Measurements from ENCODE around the gene ENPP7. TPM values are rescaled to one million over a fixed set of nuclear protein-coding genes. Genes with fewer than 3 reads are reported as not detected.
A peak's percentile ranks its signal among the peaks of the same experiment; 100 is the strongest.

ENPP7 gene
- total RNA-seq = under 1 TPM in 5 of 8 experiments, not detected in 3; 0.11 to 0.73 (median 0.22) TPM

DNA sequence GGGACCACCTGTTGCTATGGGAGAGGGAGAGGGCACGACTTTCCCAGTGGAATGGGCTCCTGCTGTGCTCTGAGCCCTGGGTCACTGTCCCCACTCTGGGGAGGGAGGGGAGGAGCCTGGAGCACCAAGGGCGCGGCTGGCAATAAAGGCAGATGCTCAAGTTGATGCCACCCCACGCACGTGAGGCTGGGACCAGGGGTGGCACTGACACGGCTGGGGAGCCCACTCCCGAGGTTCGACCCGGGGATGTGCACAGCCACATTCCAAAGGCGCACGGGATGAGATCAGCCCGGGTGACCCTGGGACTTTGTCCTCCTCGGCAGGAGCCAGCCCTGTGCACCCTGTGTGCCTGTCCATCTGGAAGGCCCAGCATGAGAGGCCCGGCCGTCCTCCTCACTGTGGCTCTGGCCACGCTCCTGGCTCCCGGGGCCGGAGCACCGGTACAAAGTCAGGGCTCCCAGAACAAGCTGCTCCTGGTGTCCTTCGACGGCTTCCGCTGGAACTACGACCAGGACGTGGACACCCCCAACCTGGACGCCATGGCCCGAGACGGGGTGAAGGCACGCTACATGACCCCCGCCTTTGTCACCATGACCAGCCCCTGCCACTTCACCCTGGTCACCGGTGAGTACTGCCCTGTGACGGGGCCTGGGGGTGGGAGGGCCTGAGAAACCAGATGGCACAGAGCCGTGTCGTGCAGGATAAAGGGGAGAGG is at the start of gene ENPP7:
TSS of gene ENPP7 (plus strand) at position 175 of the 715 bp plus-strand sequence. CDS start at position 372, 197 bp downstream.
- peaks cover 11 to 15% of the 10 kb centered on the region in 2 donors for H3K4me1 ChIP-seq (replicated peaks in 1 of 2)
- in situ Hi-C loops (cut with MboI; ENCODE audit: low pct_unique_long_range_greater_than_20kb in 2 of 9, low sequenced_read_pairs in 9 of 9, unreplicated experiment in 9 of 9) = no loop called here
- 60 to 100% (median 72%) methylated on average over 1 to 6 of the region's 33 CpGs; no CpG with 5 or more reads in 7 of the 10 experiments for WGBS, 10 experiments
- peak in 3 of 8 experiments; percentile 2 to 11 (median 3) for ATAC-seq (replicated peaks in 6 of 8)
- H3K4me3 ChIP-seq = no peak within 1 kb of the TSS
- H3K27ac ChIP-seq = no peak within 1 kb of the TSS

GRCh38 chr17:79681101-79681621 is 49.6 kb upstream of the ENPP7 start:
- ATAC-seq (replicated peaks in 6 of 8) = peak in 1 of 8 experiments; percentile 37
- 0 to 86% (median 73%) methylated on average over 1 to 7 of the region's 14 CpGs; no CpG with 5 or more reads in 4 of the 10 experiments for WGBS, 10 experiments
- in situ Hi-C loops (cut with MboI; ENCODE audit: low pct_unique_long_range_greater_than_20kb in 2 of 9, low sequenced_read_pairs in 9 of 9, unreplicated experiment in 9 of 9) = no loop called here
- peaks cover 7 to 8% of the 10 kb centered on the region in 2 donors for H3K4me1 ChIP-seq (replicated peaks in 1 of 2)
- no peak overlapping the region for H3K27ac ChIP-seq
- H3K4me3 ChIP-seq = no peak overlapping the region

- ATAC-seq (replicated peaks in 6 of 8) = no peak
- H3K4me1 ChIP-seq (replicated peaks in 1 of 2) = peaks cover 7 to 8% of the 10 kb centered on the region in 2 donors
- in situ Hi-C loops (cut with MboI; ENCODE audit: low pct_unique_long_range_greater_than_20kb in 2 of 9, low sequenced_read_pairs in 9 of 9, unreplicated experiment in 9 of 9) = no loop called here
- no peak overlapping the region for H3K27ac ChIP-seq
- 6 to 90% (median 71%) methylated on average over 1 to 7 of the region's 9 CpGs for WGBS, 10 experiments
- no peak overlapping the region for H3K4me3 ChIP-seq
Measured at GRCh38 chr17:79681628-79682261, 49.0 kb upstream of the ENPP7 start.

GRCh38 chr17:79683365-79683764 is 47.4 kb upstream of the ENPP7 start:
- in situ Hi-C loops (cut with MboI; ENCODE audit: low pct_unique_long_range_greater_than_20kb in 2 of 9, low sequenced_read_pairs in 9 of 9, unreplicated experiment in 9 of 9) = no loop called here

DNA sequence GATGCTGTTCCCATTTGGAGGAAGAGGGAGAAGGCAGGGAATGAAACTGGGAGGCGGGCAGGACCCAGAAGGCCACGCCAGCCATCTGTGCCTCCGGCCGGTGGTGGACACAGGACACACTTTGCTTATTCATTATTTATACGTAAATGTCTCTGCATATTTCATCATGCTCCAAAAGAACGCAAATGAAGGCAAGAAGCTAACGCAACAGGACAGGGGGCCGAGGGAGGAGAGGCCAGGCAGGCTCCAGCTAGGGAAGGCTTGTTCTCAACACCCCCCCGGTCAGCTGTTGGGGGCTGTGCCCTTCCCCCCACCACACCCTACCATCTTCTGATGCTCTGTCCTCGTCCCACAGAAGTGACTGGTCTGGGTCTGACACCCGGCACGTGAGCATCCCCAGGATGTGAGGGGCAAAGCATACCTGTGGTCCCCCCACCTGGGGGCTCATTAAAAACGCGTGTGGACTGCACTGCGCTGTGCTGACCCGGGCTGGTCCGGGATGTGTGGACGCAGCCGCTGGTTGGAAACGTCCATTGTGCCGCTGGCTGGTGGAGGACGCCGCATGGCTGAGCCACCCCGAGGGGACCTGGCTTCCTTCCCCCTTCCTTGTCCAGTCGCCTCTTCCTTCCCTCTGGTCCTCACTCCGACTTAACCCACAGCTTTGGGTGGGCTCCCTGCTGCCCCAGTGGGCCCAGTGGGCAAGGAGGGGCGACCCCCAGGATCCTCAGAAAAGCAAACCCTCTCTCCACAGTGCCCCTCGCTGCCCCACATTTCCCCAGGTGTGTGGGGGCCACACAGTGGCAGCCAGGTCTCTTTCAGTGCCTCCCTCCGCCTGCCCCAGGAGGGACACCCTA is 46.4 kb upstream of the ENPP7 start:
- no peak overlapping the region for H3K27ac ChIP-seq
- in situ Hi-C loops (cut with MboI; ENCODE audit: low pct_unique_long_range_greater_than_20kb in 2 of 9, low sequenced_read_pairs in 9 of 9, unreplicated experiment in 9 of 9) = no loop called here
- WGBS, 10 experiments = 11 to 90% (median 73%) methylated on average over 1 to 11 of the region's 29 CpGs
- ATAC-seq (replicated peaks in 6 of 8) = peak; percentile 26 to 78 (median 63)
- peaks cover 4 to 8% of the 10 kb centered on the region in 2 donors for H3K4me1 ChIP-seq (replicated peaks in 1 of 2)
- H3K4me3 ChIP-seq = no peak overlapping the region

More at GRCh38 chr17:79683365-79683764, 47.4 kb upstream of the ENPP7 start:
- no peak for ATAC-seq (replicated peaks in 6 of 8)
- no peak overlapping the region for H3K27ac ChIP-seq
- no peak overlapping the region for H3K4me3 ChIP-seq
- peaks cover 7 to 8% of the 10 kb centered on the region in 2 donors for H3K4me1 ChIP-seq (replicated peaks in 1 of 2)
- WGBS, 10 experiments = 68 to 93% (median 88%) methylated on average over 5 to 10 of the region's 12 CpGs; no CpG with 5 or more reads in 1 of the 10 experiments

DNA sequence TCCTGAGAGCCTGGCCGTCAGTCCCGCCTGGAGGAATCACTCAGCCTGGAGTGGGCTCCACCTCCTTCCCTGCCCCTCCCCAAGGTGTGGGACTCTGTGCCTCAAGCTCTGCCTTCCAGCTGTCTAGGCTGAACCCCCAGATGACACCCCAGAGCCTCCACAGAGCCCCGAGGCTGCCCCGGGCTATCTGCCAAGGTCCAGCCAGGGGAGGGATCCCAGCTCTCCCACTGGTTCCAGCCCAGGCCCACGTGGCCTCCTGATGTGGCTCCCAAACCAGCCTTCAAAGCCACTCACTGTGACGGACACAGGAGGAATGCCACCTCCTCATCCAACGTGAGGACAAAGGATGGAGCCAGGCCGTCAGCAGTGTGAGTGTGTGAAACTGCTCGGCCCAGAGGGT is 45.6 kb upstream of the ENPP7 start:
- in situ Hi-C loops (cut with MboI; ENCODE audit: low pct_unique_long_range_greater_than_20kb in 2 of 9, low sequenced_read_pairs in 9 of 9, unreplicated experiment in 9 of 9) = no loop called here
- Histone ChIP-seq H3K27ac (no peak overlapping the region), H3K4me3 (no peak overlapping the region), H3K4me1 (replicated peaks in 1 of 2) (peaks cover 4 to 8% of the 10 kb centered on the region in 2 donors)
- 0 to 80% (median 54%) methylated on average over 1 to 5 of the region's 9 CpGs; no CpG with 5 or more reads in 4 of the 10 experiments for WGBS, 10 experiments
- ATAC-seq (replicated peaks in 6 of 8) = peak in 3 of 8 experiments; percentile 17 to 25 (median 19)

DNA sequence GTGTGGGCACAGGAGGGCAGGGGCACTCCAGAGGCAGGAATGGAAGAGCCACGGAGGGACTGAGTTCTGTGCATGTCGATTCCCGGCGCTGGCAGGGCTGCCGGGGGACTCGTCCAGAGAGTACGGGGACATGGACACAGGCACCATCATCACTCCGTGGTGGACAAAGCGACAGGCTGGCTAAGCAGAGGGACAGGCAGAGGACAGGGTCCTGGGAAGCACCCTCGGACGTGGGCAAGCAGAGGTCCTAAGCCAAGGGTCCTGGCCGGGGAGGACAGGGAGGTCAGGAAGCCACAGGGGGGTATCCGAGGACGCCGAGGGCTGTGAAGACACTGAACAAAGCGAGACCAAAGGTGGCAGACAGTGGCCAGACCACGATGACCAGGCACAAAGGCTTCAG is 44.3 kb upstream of the ENPP7 start:
- H3K27ac ChIP-seq = no peak overlapping the region
- H3K4me1 ChIP-seq (replicated peaks in 1 of 2) = peaks cover 4 to 8% of the 10 kb centered on the region in 2 donors
- in situ Hi-C loops (cut with MboI; ENCODE audit: low pct_unique_long_range_greater_than_20kb in 2 of 9, low sequenced_read_pairs in 9 of 9, unreplicated experiment in 9 of 9) = no loop called here
- WGBS, 10 experiments = 27 to 60% methylated on average over 2 to 5 of the region's 17 CpGs; no CpG with 5 or more reads in 8 of the 10 experiments
- H3K4me3 ChIP-seq = no peak overlapping the region
- ATAC-seq (replicated peaks in 6 of 8) = no peak

DNA sequence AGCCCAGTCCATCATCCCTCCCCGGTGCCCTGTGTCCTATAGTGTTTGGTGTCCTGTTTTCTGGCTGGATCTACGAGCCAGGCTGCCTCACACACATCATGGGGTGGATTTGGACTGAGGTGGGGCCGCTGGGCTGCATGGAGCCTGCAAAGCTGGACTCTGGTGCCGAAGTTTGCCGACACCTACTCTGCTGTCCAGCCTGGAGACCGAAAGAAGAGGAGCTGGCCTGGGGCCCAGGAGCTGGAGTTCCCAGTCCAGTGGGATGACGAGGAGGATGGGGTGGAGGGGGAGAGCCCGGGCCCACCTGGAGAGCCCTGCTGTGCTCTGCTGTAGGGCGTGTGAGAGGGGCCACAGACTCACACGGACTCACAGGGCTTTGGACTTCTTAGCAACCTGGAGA is 40.3 kb upstream of the ENPP7 start:
- in situ Hi-C loops (cut with MboI; ENCODE audit: low pct_unique_long_range_greater_than_20kb in 2 of 9, low sequenced_read_pairs in 9 of 9, unreplicated experiment in 9 of 9) = no loop called here
- no peak overlapping the region for H3K4me3 ChIP-seq
- 0 to 100% (median 51%) methylated on average over 1 to 3 of the region's 10 CpGs; no CpG with 5 or more reads in 4 of the 10 experiments for WGBS, 10 experiments
- no peak for ATAC-seq (replicated peaks in 6 of 8)
- no peak overlapping the region for H3K27ac ChIP-seq
- peaks cover 0 to 3% of the 10 kb centered on the region in 2 donors for H3K4me1 ChIP-seq (replicated peaks in 1 of 2)

DNA sequence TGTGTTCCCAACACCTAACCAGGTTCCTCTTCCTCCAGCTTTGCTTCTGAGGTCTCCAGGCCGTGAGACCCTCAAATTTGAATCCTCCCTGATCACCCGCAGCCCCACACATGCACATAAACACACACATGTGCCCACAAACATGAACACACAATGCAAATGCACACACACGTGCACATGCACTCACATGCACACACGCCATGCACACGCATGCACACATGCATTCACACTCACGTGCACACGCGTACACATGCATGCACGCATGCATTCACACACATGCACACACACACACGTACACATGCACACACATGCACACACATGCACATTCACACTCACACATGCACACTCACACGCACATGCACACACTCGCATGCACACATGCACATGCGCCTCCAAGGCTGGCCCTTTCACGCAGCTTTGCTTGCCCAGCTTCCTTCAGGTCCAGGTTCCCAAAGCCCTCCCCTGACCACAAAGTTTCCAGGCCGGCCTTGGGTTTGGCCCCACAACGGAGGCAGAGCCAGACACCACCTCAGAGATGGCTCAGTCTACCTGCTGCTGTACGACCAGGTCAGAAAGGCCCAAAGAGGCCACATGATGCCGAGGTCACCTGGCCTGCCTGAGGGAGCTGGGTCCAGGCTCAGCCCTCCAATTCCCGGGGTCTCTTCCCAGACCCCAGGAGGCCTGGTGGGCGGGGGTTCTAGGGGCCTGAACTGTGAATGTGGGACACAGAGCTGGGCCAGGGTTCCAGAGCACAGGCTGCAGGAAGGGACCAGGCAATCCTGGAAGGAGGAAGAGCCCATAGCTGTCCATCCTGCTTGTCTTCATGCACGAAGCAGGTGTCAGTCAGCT is 39.5 kb upstream of the ENPP7 start:
- in situ Hi-C loops (cut with MboI; ENCODE audit: low pct_unique_long_range_greater_than_20kb in 2 of 9, low sequenced_read_pairs in 9 of 9, unreplicated experiment in 9 of 9) = no loop called here
- Histone ChIP-seq H3K4me1 (replicated peaks in 1 of 2) (peaks cover 0 to 7% of the 10 kb centered on the region in 2 donors), H3K27ac (no peak overlapping the region), H3K4me3 (no peak overlapping the region)
- WGBS, 10 experiments = 0 to 100% (median 49%) methylated on average over 1 to 11 of the region's 21 CpGs; no CpG with 5 or more reads in 4 of the 10 experiments
- no peak for ATAC-seq (replicated peaks in 6 of 8)

DNA sequence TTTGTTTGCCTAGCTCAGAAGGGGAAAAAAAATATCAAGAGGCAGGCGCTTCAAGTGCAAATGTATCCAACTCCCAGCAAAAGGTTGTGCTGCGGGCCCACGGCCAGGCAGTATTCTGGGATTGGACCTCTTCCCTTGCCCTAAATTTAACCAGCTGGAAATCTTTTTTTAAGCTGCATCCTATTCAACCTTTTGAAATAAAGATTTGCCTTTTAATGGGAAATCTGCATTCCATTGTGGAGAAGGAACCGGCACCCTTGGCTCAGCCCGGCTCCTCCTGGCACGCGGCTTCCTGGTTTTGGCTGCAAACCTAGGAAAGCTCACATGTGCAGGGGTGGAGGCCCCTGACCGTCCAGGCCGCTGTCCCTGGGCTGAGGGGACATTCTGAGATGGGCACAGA is 38.8 kb upstream of the ENPP7 start:
- peaks cover 0 to 7% of the 10 kb centered on the region in 2 donors for H3K4me1 ChIP-seq (replicated peaks in 1 of 2)
- ATAC-seq (replicated peaks in 6 of 8) = peak in 1 of 8 experiments; percentile 29
- 0 to 100% (median 51%) methylated on average over 1 to 7 of the region's 9 CpGs; no CpG with 5 or more reads in 5 of the 10 experiments for WGBS, 10 experiments
- H3K27ac ChIP-seq = no peak overlapping the region
- no peak overlapping the region for H3K4me3 ChIP-seq
- in situ Hi-C loops (cut with MboI; ENCODE audit: low pct_unique_long_range_greater_than_20kb in 2 of 9, low sequenced_read_pairs in 9 of 9, unreplicated experiment in 9 of 9) = no loop called here

DNA sequence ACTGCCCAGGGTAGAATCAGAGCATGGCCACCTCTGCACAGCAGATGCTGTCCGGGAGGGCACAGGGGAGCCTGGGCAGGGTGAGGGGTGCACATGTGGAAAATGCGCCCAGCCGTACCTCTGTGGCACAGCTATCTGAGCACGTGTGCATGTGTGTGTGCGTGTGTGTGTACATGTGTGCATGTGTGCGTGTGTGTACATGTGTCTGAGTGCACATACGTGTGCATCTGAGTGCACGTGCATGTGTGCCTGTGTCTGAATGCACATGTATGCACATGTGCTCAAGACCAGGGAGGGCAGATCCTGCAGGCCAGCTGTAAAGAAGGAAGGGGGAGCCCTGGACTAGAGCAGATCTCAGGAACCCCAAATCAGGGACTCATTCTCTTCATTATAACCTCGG is 37.3 kb upstream of the ENPP7 start:
- H3K27ac ChIP-seq = no peak overlapping the region
- in situ Hi-C loops (cut with MboI; ENCODE audit: low pct_unique_long_range_greater_than_20kb in 2 of 9, low sequenced_read_pairs in 9 of 9, unreplicated experiment in 9 of 9) = no loop called here
- H3K4me3 ChIP-seq = no peak overlapping the region
- 0 to 100% (median 53%) methylated on average over 1 to 5 of the region's 9 CpGs; no CpG with 5 or more reads in 3 of the 10 experiments for WGBS, 10 experiments
- peak in 1 of 8 experiments; percentile 10 for ATAC-seq (replicated peaks in 6 of 8)
- H3K4me1 ChIP-seq (replicated peaks in 1 of 2) = peaks cover 0 to 10% of the 10 kb centered on the region in 2 donors

Data from motor neuron (in vitro differentiated cells).